ENCODE results near the gene DGCR8. TPM values are rescaled to one million over a fixed set of nuclear protein-coding genes. Genes with fewer than 3 reads are reported as not detected.

Gene DGCR8
- total and polyA plus RNA-seq, 2 experiments from 2014 or later, result 15.1 to 23.8 TPM

- peaks cover 4% of the 10 kb centered on the region for H3K4me1 ChIP-seq (ENCODE audit: low read depth)
- no peak for DNase-seq (ENCODE audit: low read depth in 1 of 2, low spot score in 1 of 2)
- peaks cover 14% of the 10 kb centered on the region for H3K36me3 ChIP-seq
- H3K4me3 ChIP-seq, result no peak overlapping the region
- H3K9me3 ChIP-seq (ENCODE audit: low read depth), result no peaks in the 10 kb centered on the region
- TF ChIP-seq CTCF (IDR thresholded peaks at IDR 0.05; ENCODE audit: low read depth, low read length), result no peak
- H3K27me3 ChIP-seq, result no peaks in the 10 kb centered on the region
- peak overlapping the region; percentile 78 for H3K27ac ChIP-seq
These were observed 32.8 kb downstream of the DGCR8 start for GRCh38 chr22:20112623-20113511.

- peaks cover 7% of the 10 kb centered on the region for H3K36me3 ChIP-seq
- DNase-seq (ENCODE audit: low read depth in 1 of 2, low spot score in 1 of 2), result no peak
- no peak for TF ChIP-seq CTCF (IDR thresholded peaks at IDR 0.05; ENCODE audit: low read depth, low read length)
- H3K9me3 ChIP-seq (ENCODE audit: low read depth), result no peaks in the 10 kb centered on the region
- H3K27me3 ChIP-seq, result no peaks in the 10 kb centered on the region
- H3K4me1 ChIP-seq (ENCODE audit: low read depth), result peaks cover 8% of the 10 kb centered on the region
- no peak overlapping the region for H3K27ac ChIP-seq
- H3K4me3 ChIP-seq, result no peak overlapping the region
These were observed 33.7 kb downstream of the DGCR8 start for GRCh38 chr22:20113551-20114310.

- TF ChIP-seq CTCF (IDR thresholded peaks at IDR 0.05; ENCODE audit: low read depth, low read length), result no peak
- Histone ChIP-seq H3K4me1 (ENCODE audit: low read depth) (peaks cover 10% of the 10 kb centered on the region), H3K4me3 (no peak overlapping the region), H3K9me3 (ENCODE audit: low read depth) (no peaks in the 10 kb centered on the region), H3K27ac (no peak overlapping the region), H3K36me3 (peaks cover 7% of the 10 kb centered on the region), H3K27me3 (no peaks in the 10 kb centered on the region)
- DNase-seq (ENCODE audit: low read depth in 1 of 2, low spot score in 1 of 2), result no peak
These were observed 34.8 kb downstream of the DGCR8 start for GRCh38 chr22:20114506-20115475.

GRCh38 chr22:20115691-20116375 lies 35.8 kb downstream of the DGCR8 start, which contains the start of gene RANBP1:
Gene RANBP1, plus strand, starts transcription at chr22:20116104. Its CDS starts 81 bp downstream, at chr22:20116185.
- Histone ChIP-seq H3K27ac (peak within 1 kb of the TSS; percentile 82), H3K4me1 (ENCODE audit: low read depth) (peaks cover 10% of the 10 kb centered on the region), H3K4me3 (peak within 1 kb of the TSS; percentile 85), H3K36me3 (peaks cover 15% of the 10 kb centered on the region), H3K9me3 (ENCODE audit: low read depth) (no peaks in the 10 kb centered on the region), H3K27me3 (no peaks in the 10 kb centered on the region)
- no peak for DNase-seq (ENCODE audit: low read depth in 1 of 2, low spot score in 1 of 2)
- TF ChIP-seq CTCF (IDR thresholded peaks at IDR 0.05; ENCODE audit: low read depth, low read length), result no peak

Data from cardiac muscle cell (in vitro differentiated cells and primary cell).